Stimulated activated naive CD4-positive, alpha-beta T cell treated with Interleukin-2 at 50 U/mL for 16 hours (primary cell): ENCODE results near the gene TSPEAR.

Experiments
- DNase-seq: peaks from one replicate; lab custom pipeline; 2025; lab: John Stamatoyannopoulos, UW

Gene TSPEAR

GRCh38 chr21:44527983-44528633 lies 183.3 kb downstream of the TSPEAR start:
- DNase-seq = no peak

GRCh38 chr21:44527156-44527982 lies 184.0 kb downstream of the TSPEAR start:
- no peak for DNase-seq

- no peak for DNase-seq
These were observed 185.0 kb downstream of the TSPEAR start for GRCh38 chr21:44526096-44526997.

- DNase-seq = no peak
These were observed 185.8 kb downstream of the TSPEAR start for GRCh38 chr21:44525391-44526095.

GRCh38 chr21:44524414-44525371 lies 186.7 kb downstream of the TSPEAR start:
- no peak for DNase-seq

- DNase-seq = no peak
These were observed 187.6 kb downstream of the TSPEAR start for GRCh38 chr21:44523567-44524413.

- DNase-seq = no peak
These were observed 188.6 kb downstream of the TSPEAR start for GRCh38 chr21:44522753-44523204.

- DNase-seq = no peak
These were observed 189.2 kb downstream of the TSPEAR start for GRCh38 chr21:44521928-44522752.

GRCh38 chr21:44521301-44521927 lies 190.0 kb downstream of the TSPEAR start:
- no peak for DNase-seq

- no peak for DNase-seq
These were observed 190.8 kb downstream of the TSPEAR start for GRCh38 chr21:44520326-44521300.

GRCh38 chr21:44519346-44520325 lies 191.7 kb downstream of the TSPEAR start:
- DNase-seq = no peak

GRCh38 chr21:44518686-44519085 lies 192.7 kb downstream of the TSPEAR start:
- DNase-seq = no peak

GRCh38 chr21:44517175-44517899 lies 194.0 kb downstream of the TSPEAR start:
- DNase-seq = no peak

- no peak for DNase-seq
These were observed 194.6 kb downstream of the TSPEAR start for GRCh38 chr21:44516828-44517174.

- no peak for DNase-seq
These were observed 195.0 kb downstream of the TSPEAR start for GRCh38 chr21:44516342-44516741.
